GM19372 (cell line): ENCODE data around the gene MAZ.
"Not testable (repeated sequence)": the region's sequence is repeated elsewhere in the genome, so short reads cannot be mapped to it uniquely, and the experiment has no call there.

Experiments
- ATAC-seq: cut with Tn5 transposase; IDR thresholded peaks from one replicate; pipeline ENCODE4 v1.9.1; 2021; ENCODE audit warnings: mild to moderate bottlenecking, low read depth, moderate library complexity; ENCODE audit not compliant: unreplicated experiment

The MAZ gene

GRCh38 chr16:29806099-29806579, at the start of gene MAZ:
TSS of gene MAZ (plus strand) at chr16:29806529. CDS start at chr16:29806702, 173 bp downstream.
- no peak for ATAC-seq

- ATAC-seq, result no peak
Observed at GRCh38 chr16:29756654-29757053, 49.7 kb upstream of the MAZ start.

- ATAC-seq, result not testable (repeated sequence)
Observed at GRCh38 chr16:29757086-29757485, 49.2 kb upstream of the MAZ start.

GRCh38 chr16:29757950-29758466, 48.3 kb upstream of the MAZ start:
- ATAC-seq, result no peak

GRCh38 chr16:29760567-29761279, 45.6 kb upstream of the MAZ start:
- ATAC-seq, result no peak

GRCh38 chr16:29761280-29761651, 45.1 kb upstream of the MAZ start:
- not testable (repeated sequence) for ATAC-seq

GRCh38 chr16:29761882-29762281, 44.4 kb upstream of the MAZ start:
- ATAC-seq, result no peak

GRCh38 chr16:29763326-29763725, 43.0 kb upstream of the MAZ start:
- no peak for ATAC-seq

GRCh38 chr16:29765167-29766032, 40.9 kb upstream of the MAZ start:
- ATAC-seq, result no peak

GRCh38 chr16:29766571-29766970, 39.8 kb upstream of the MAZ start:
- no peak for ATAC-seq

- no peak for ATAC-seq
Observed at GRCh38 chr16:29767062-29767461, 39.3 kb upstream of the MAZ start.

GRCh38 chr16:29769507-29769906, 36.8 kb upstream of the MAZ start:
- ATAC-seq, result no peak

- no peak for ATAC-seq
Observed at GRCh38 chr16:29770250-29770929, 35.9 kb upstream of the MAZ start.

GRCh38 chr16:29772330-29772729, 34.0 kb upstream of the MAZ start:
- ATAC-seq, result not testable (repeated sequence)

- ATAC-seq, result no peak
Observed at GRCh38 chr16:29774730-29775129, 31.6 kb upstream of the MAZ start.

GRCh38 chr16:29775742-29776408, 30.5 kb upstream of the MAZ start:
- ATAC-seq, result no peak

- ATAC-seq, result no peak
Observed at GRCh38 chr16:29777576-29778350, 28.6 kb upstream of the MAZ start, which contains the start of gene ZG16. TSS of gene ZG16 (plus strand) at chr16:29778256. CDS start at chr16:29779267, 1,011 bp downstream.

GRCh38 chr16:29779474-29779873, 26.9 kb upstream of the MAZ start:
- no peak for ATAC-seq
